Measurements from ENCODE around the gene MED27.

Gene MED27

GRCh38 chr9:131841765-131842318, 237.8 kb downstream of the MED27 start:
- Mint-ChIP-seq H3K4me3 (no peak overlapping the region), H3K36me3 (ENCODE audit: low read depth) (no peaks in the 10 kb centered on the region), H3K9me3 (no peaks in the 10 kb centered on the region), H3K27me3 (peaks cover 10% of the 10 kb centered on the region), H3K27ac (no peak overlapping the region), H3K4me1 (ENCODE audit: low read depth) (no peaks in the 10 kb centered on the region)
- intact Hi-C loops (cut with micrococcal nuclease), result no loop called here

- H3K27ac Mint-ChIP-seq, result no peak overlapping the region
Observed at GRCh38 chr9:131840751-131841702, 238.6 kb downstream of the MED27 start.

GRCh38 chr9:131840220-131840619, 239.4 kb downstream of the MED27 start:
- H3K4me1 Mint-ChIP-seq (ENCODE audit: low read depth), result no peaks in the 10 kb centered on the region
- peaks cover 15% of the 10 kb centered on the region for H3K27me3 Mint-ChIP-seq
- intact Hi-C loops (cut with micrococcal nuclease), result no loop called here
- H3K4me3 Mint-ChIP-seq, result no peak overlapping the region
- H3K9me3 Mint-ChIP-seq, result no peaks in the 10 kb centered on the region
- no peak overlapping the region for H3K27ac Mint-ChIP-seq
- no peaks in the 10 kb centered on the region for H3K36me3 Mint-ChIP-seq (ENCODE audit: low read depth)

More at GRCh38 chr9:131840751-131841702, 238.6 kb downstream of the MED27 start:
- Mint-ChIP-seq H3K27me3 (peaks cover 10% of the 10 kb centered on the region), H3K4me1 (ENCODE audit: low read depth) (no peaks in the 10 kb centered on the region), H3K9me3 (no peaks in the 10 kb centered on the region), H3K36me3 (ENCODE audit: low read depth) (no peaks in the 10 kb centered on the region), H3K4me3 (no peak overlapping the region)
- intact Hi-C loops (cut with micrococcal nuclease), result no loop called here

- H3K27ac Mint-ChIP-seq, result no peak overlapping the region
- no peaks in the 10 kb centered on the region for H3K4me1 Mint-ChIP-seq (ENCODE audit: low read depth)
- no peaks in the 10 kb centered on the region for H3K9me3 Mint-ChIP-seq
- no peaks in the 10 kb centered on the region for H3K36me3 Mint-ChIP-seq (ENCODE audit: low read depth)
- intact Hi-C loops (cut with micrococcal nuclease), result no loop called here
- no peak overlapping the region for H3K4me3 Mint-ChIP-seq
- H3K27me3 Mint-ChIP-seq, result peaks cover 19% of the 10 kb centered on the region
Observed at GRCh38 chr9:131839281-131840084, 240.2 kb downstream of the MED27 start.

GRCh38 chr9:131838530-131839280, 241.0 kb downstream of the MED27 start:
- Mint-ChIP-seq H3K27ac (no peak overlapping the region), H3K9me3 (peaks cover 8% of the 10 kb centered on the region), H3K4me1 (ENCODE audit: low read depth) (no peaks in the 10 kb centered on the region), H3K36me3 (ENCODE audit: low read depth) (no peaks in the 10 kb centered on the region), H3K4me3 (no peak overlapping the region), H3K27me3 (peaks cover 23% of the 10 kb centered on the region)
- intact Hi-C loops (cut with micrococcal nuclease), result no loop called here

- no peaks in the 10 kb centered on the region for H3K4me1 Mint-ChIP-seq (ENCODE audit: low read depth)
- peaks cover 28% of the 10 kb centered on the region for H3K27me3 Mint-ChIP-seq
- H3K27ac Mint-ChIP-seq, result no peak overlapping the region
Observed at GRCh38 chr9:131837836-131838235, 241.8 kb downstream of the MED27 start.

GRCh38 chr9:131837316-131837715, 242.4 kb downstream of the MED27 start:
- Mint-ChIP-seq H3K27ac (no peak overlapping the region), H3K4me3 (no peak overlapping the region), H3K27me3 (peaks cover 26% of the 10 kb centered on the region), H3K4me1 (ENCODE audit: low read depth) (no peaks in the 10 kb centered on the region), H3K9me3 (peaks cover 13% of the 10 kb centered on the region), H3K36me3 (ENCODE audit: low read depth) (no peaks in the 10 kb centered on the region)
- intact Hi-C loops (cut with micrococcal nuclease), result no loop called here

More at GRCh38 chr9:131837836-131838235, 241.8 kb downstream of the MED27 start:
- no peak overlapping the region for H3K4me3 Mint-ChIP-seq
- no peaks in the 10 kb centered on the region for H3K36me3 Mint-ChIP-seq (ENCODE audit: low read depth)
- H3K9me3 Mint-ChIP-seq, result peaks cover 13% of the 10 kb centered on the region
- intact Hi-C loops (cut with micrococcal nuclease), result no loop called here

DNA sequence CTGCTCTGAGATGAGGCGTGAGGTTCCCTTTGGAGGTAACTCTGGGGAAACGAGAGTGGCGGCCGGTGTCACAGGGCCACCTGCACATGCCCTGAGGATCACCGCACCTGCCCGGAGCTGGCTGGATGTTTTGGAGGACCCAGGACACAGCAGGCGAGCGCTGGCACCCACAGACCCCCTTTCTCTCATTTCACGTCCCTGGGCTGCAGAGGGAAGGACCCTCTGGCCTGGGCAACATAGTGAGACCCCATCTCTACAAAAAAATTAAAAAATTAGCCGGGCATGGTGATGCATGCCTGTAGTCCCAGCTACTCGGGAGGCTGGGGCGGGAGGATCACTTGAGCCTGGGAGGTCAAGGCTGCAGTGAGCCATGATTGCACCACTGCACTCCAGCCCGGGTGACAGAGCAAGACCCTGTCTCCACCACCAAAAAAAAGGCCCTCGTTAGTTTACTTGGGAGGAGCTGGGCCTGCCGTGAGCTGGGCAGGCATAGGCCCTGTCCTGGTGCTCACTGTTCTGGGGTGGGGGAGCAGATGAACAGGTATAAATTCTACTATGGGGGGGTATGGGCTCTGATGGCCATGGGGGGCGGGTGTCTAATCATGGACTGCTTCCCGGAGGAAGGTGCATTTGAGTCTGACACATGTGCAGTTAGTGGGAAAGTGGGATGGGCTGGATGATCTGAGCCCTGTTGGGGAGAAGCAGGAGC, 242.9 kb downstream of the MED27 start:
- peaks cover 26% of the 10 kb centered on the region for H3K27me3 Mint-ChIP-seq
- no peaks in the 10 kb centered on the region for H3K36me3 Mint-ChIP-seq (ENCODE audit: low read depth)
- no peaks in the 10 kb centered on the region for H3K4me1 Mint-ChIP-seq (ENCODE audit: low read depth)
- no peak overlapping the region for H3K4me3 Mint-ChIP-seq
- H3K9me3 Mint-ChIP-seq, result peaks cover 13% of the 10 kb centered on the region
- intact Hi-C loops (cut with micrococcal nuclease), result no loop called here
- H3K27ac Mint-ChIP-seq, result no peak overlapping the region

GRCh38 chr9:131836021-131836420, 243.6 kb downstream of the MED27 start:
- H3K4me3 Mint-ChIP-seq, result no peak overlapping the region
- intact Hi-C loops (cut with micrococcal nuclease), result no loop called here
- peaks cover 13% of the 10 kb centered on the region for H3K9me3 Mint-ChIP-seq
- H3K27ac Mint-ChIP-seq, result no peak overlapping the region
- no peaks in the 10 kb centered on the region for H3K36me3 Mint-ChIP-seq (ENCODE audit: low read depth)
- H3K4me1 Mint-ChIP-seq (ENCODE audit: low read depth), result no peaks in the 10 kb centered on the region
- H3K27me3 Mint-ChIP-seq, result peaks cover 26% of the 10 kb centered on the region

DNA sequence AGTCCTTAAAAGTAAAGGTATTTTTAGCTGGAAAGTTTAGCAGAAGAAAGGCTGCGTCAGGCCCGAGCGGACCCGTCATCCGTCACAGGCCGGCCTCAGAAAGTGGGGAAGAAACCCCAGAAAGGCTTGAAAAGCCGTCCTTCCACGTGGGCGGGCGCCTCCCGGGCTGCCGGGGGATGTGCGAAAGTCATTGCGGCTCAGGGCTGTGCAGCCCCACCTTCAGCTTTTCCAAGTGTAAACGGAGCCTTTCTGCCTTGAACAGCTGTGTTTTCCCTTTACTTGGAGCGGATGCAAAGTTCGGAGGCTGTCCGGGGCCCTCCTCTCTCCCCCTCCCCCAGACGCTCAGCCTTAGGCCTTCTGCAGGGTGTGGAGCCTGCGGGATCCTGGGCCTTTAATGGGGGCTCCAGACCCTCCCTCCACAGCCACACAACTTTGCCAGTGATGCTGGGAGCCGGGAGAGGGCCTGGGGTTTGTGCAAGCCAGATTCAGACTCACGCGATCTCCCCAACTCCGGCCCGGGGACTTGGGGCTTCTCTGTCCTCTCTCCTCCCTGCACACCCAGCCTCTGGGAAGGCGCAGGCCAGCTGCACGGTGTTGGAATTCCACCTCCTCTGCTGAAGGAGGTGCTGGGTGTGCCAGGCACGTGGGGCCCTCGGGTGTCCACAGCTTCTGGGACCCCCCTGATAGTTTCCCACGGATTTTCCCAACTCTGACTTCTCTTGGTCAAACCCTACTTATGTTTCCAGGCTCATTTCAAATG, 244.3 kb downstream of the MED27 start:
- H3K27me3 Mint-ChIP-seq, result peaks cover 26% of the 10 kb centered on the region
- intact Hi-C loops (cut with micrococcal nuclease), result no loop called here
- H3K9me3 Mint-ChIP-seq, result peaks cover 13% of the 10 kb centered on the region
- no peak overlapping the region for H3K4me3 Mint-ChIP-seq
- H3K36me3 Mint-ChIP-seq (ENCODE audit: low read depth), result no peaks in the 10 kb centered on the region
- no peak overlapping the region for H3K27ac Mint-ChIP-seq
- H3K4me1 Mint-ChIP-seq (ENCODE audit: low read depth), result no peaks in the 10 kb centered on the region

DNA sequence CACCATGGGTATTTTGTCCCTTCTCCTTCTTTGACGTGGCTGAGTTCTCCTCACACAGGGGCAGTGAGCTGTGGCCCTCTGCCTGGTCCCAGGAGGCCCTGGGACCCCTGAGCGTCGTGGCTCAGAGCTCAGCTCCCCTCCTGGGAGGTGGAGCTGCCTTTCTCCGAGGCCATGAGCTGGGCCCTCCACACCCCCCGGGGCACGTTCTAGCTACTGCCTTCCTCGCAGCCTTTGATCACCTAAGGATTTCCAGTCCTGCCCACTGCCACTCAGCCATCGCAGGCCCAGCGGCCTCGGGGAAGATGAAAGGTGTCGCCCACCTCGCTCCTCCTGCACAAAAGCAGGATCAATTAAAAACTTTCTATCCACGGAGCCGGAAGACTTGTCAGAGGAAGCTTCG, 244.9 kb downstream of the MED27 start:
- no peaks in the 10 kb centered on the region for H3K36me3 Mint-ChIP-seq (ENCODE audit: low read depth)
- peaks cover 13% of the 10 kb centered on the region for H3K9me3 Mint-ChIP-seq
- intact Hi-C loops (cut with micrococcal nuclease), result no loop called here

DNA sequence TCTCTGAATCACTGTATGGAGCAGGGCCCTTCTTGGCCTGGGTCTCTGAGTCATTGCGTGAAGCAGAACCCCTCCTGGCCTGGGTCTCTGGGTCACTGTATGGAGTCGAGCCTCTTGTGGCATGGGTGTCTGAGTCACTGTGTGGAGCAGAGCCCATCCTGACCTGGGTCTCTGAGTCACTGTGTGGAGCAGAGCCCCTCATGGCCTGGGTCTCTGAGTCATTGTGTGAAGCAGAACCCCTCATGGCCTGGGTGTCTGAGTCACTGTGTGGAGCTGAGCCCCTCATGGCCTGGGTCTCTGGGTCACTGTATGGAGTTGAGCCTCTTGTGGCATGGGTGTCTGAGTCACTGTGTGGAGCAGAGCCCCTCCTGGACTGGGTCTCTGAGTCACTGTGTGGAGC, 245.8 kb downstream of the MED27 start:
- Mint-ChIP-seq H3K9me3 (peaks cover 13% of the 10 kb centered on the region), H3K27me3 (peaks cover 26% of the 10 kb centered on the region), H3K27ac (no peak overlapping the region), H3K36me3 (ENCODE audit: low read depth) (no peaks in the 10 kb centered on the region), H3K4me1 (ENCODE audit: low read depth) (no peaks in the 10 kb centered on the region), H3K4me3 (no peak overlapping the region)
- intact Hi-C loops (cut with micrococcal nuclease), result no loop called here

More for the DNA sequence above, 244.9 kb downstream of the MED27 start:
- H3K27ac Mint-ChIP-seq, result no peak overlapping the region
- no peak overlapping the region for H3K4me3 Mint-ChIP-seq
- peaks cover 26% of the 10 kb centered on the region for H3K27me3 Mint-ChIP-seq
- no peaks in the 10 kb centered on the region for H3K4me1 Mint-ChIP-seq (ENCODE audit: low read depth)

All from dendritic cell treated with granulocyte-macrophage colony-stimulating factor and Interleukin-4, amounts not matched to agents 40 ng/mL and 50 ng/mL, for 4 days (primary cell).